Panc1 (cell line): Measurements from ENCODE around the gene ARPP19. TPM values are rescaled to one million over a fixed set of nuclear protein-coding genes. Genes with fewer than 3 reads are reported as not detected.

Source experiments
- ATAC-seq: fragments of 200-7000 bp; cut with Tn5 transposase; 2 replicates; pipeline ENCODE4 v1.9.1; 2020; ENCODE audit warnings: mild to moderate bottlenecking, moderate library complexity
- BruUV-seq: library from RNA; stranded (reverse); fragments of 400-500 nt; replicated peaks from 2 replicates; lab custom pipeline; 2021; lab: Mats Ljungman, UMichigan
- CTCF ChIA-PET: fragments of 300-600 bp; sonication (Branson Sonifier 250); formaldehyde crosslinking; loops from one replicate; lab custom pipeline; 2022; ENCODE audit warnings: antibody characterized with exemption; lab: Charles Lee
- POLR2A ChIA-PET: fragments of 300-600 bp; sonication (Branson Sonifier 250); formaldehyde crosslinking; loops from one replicate; lab custom pipeline; 2022; ENCODE audit warnings: antibody characterized with exemption; lab: Charles Lee
- DNase-seq: peaks from one replicate; pipeline ENCODE4 v3.0.0-alpha.2; 2010; ENCODE audit warnings: low read depth, low spot score
- H3K27ac ChIP-seq: 2 replicates; pipeline ENCODE4 v1.5.1; 2011; ENCODE audit warnings: mild to moderate bottlenecking, low read length, inconsistent platforms
- H3K27me3 ChIP-seq: fragments of 200-500 bp; sonication (Bioruptor generic); 2 replicates; pipeline ENCODE4 v1.6.0; 2014; ENCODE audit warnings: low read length, inconsistent platforms; ENCODE audit not compliant: control insufficient read depth, insufficient read depth
- H3K36me3 ChIP-seq: fragments of 200-500 bp; sonication (Bioruptor generic); 2 replicates; pipeline ENCODE4 v1.5.1; 2014; ENCODE audit warnings: inconsistent platforms, mild to moderate bottlenecking, low read length, moderate library complexity; ENCODE audit not compliant: control insufficient read depth, insufficient read depth
- H3K4me1 ChIP-seq: 2 replicates; pipeline ENCODE4 v1.5.1; 2011; ENCODE audit warnings: inconsistent platforms, mild to moderate bottlenecking, low read length, moderate library complexity; ENCODE audit not compliant: control insufficient read depth, insufficient read depth
- H3K4me3 ChIP-seq, 2 experiments: 2 replicates each; pipeline ENCODE4 v1.5.1; 2011 to 2012; ENCODE audit warnings: low read depth in 2 of 2, low read length in 2 of 2, mild to moderate bottlenecking in 2 of 2, inconsistent platforms in 1 of 2, moderate library complexity in 1 of 2
- H3K9me3 ChIP-seq: fragments of 200-500 bp; sonication (Bioruptor generic); 2 replicates; pipeline ENCODE4 v1.5.1; 2014; ENCODE audit warnings: low read depth, mild to moderate bottlenecking, inconsistent platforms, low read length, moderate library complexity; ENCODE audit not compliant: control insufficient read depth, insufficient read depth
- POLR2AphosphoS5 ChIP-seq: IDR thresholded peaks from 2 replicates; pipeline ENCODE4 v1.6.1; 2012; ENCODE audit warnings: mild to moderate bottlenecking, low read depth, low read length, moderate library complexity
- SIN3A ChIP-seq: IDR thresholded peaks from 2 replicates; pipeline ENCODE4 v1.6.1; 2012; ENCODE audit warnings: low read depth, mild to moderate bottlenecking, low read length, moderate library complexity, borderline replicate concordance; ENCODE audit not compliant: insufficient read depth
- TCF7L2 ChIP-seq: IDR thresholded peaks from 2 replicates; pipeline ENCODE4 v1.6.1; 2011; ENCODE audit warnings: mild to moderate bottlenecking, low read depth, low read length, inconsistent platforms
- in situ Hi-C: cut with HindIII; loops from 2 replicates; pipeline ENCODE4 v1.10.0; 2016; ENCODE audit warnings: low sequenced_read_pairs, low pct_unique_long_range_greater_than_20kb
- intact Hi-C: fragments of 100-400 bp; cut with micrococcal nuclease; formaldehyde crosslinking; loops from one replicate; pipeline ENCODE4 v1.10.0; 2022; ENCODE audit not compliant: unreplicated experiment
- total RNA-seq: library from RNA; stranded (reverse); gene quantifications from one replicate; pipeline ENCODE4 v1.2.1, GENCODE V29; 2021; ENCODE audit not compliant: unreplicated experiment
- TF ChIP-seq, protein P1 (sequence below), 2 experiments: IDR thresholded peaks; 2 replicates each; pipeline ENCODE4 v1.6.1; 2011 to 2012; ENCODE audit warnings: low read depth in 2 of 2, control low read depth in 1 of 2, low read length in 1 of 2, mild to moderate bottlenecking in 1 of 2, moderate library complexity in 1 of 2; ENCODE audit not compliant: insufficient read depth in 1 of 2
- TF ChIP-seq, protein P2 (sequence below): fragments of 450-650 bp; IDR thresholded peaks from 2 replicates; pipeline ENCODE4 v1.5.1; 2017; ENCODE audit warnings: mild to moderate bottlenecking

ARPP19 gene
- total RNA-seq, 1 experiment from 2014 or later = 153 TPM

DNA sequence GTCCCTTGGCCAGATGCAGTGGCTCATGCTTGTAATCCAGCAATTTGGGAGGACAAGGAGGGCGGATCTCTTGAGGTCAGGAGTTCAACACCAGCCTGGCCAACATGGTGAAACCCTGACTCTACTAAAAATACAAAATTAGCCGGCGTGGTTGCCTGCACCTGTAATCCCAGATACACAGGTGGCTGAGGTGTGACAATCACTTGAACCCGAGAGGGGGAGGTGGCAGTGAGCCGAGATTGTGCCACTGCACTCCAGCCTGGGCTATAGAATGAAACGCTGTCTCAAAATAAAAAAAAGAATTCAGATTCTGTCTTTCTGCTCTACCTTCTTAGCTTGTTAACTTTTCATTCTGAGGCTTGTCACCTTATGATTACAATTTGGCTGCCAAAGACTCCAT, 62.3 kb downstream of the ARPP19 start:
- no peak for DNase-seq
- no peak overlapping the region for H3K27ac ChIP-seq
- TF ChIP-seq POLR2AphosphoS5 = no peak
- TF ChIP-seq, protein P1, sequence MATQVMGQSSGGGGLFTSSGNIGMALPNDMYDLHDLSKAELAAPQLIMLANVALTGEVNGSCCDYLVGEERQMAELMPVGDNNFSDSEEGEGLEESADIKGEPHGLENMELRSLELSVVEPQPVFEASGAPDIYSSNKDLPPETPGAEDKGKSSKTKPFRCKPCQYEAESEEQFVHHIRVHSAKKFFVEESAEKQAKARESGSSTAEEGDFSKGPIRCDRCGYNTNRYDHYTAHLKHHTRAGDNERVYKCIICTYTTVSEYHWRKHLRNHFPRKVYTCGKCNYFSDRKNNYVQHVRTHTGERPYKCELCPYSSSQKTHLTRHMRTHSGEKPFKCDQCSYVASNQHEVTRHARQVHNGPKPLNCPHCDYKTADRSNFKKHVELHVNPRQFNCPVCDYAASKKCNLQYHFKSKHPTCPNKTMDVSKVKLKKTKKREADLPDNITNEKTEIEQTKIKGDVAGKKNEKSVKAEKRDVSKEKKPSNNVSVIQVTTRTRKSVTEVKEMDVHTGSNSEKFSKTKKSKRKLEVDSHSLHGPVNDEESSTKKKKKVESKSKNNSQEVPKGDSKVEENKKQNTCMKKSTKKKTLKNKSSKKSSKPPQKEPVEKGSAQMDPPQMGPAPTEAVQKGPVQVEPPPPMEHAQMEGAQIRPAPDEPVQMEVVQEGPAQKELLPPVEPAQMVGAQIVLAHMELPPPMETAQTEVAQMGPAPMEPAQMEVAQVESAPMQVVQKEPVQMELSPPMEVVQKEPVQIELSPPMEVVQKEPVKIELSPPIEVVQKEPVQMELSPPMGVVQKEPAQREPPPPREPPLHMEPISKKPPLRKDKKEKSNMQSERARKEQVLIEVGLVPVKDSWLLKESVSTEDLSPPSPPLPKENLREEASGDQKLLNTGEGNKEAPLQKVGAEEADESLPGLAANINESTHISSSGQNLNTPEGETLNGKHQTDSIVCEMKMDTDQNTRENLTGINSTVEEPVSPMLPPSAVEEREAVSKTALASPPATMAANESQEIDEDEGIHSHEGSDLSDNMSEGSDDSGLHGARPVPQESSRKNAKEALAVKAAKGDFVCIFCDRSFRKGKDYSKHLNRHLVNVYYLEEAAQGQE (IDR thresholded peaks at IDR 0.05; ENCODE audit: insufficient read depth in 1 of 2, low read depth in 2 of 2, low read length in 1 of 2) = no peak
- TF ChIP-seq TCF7L2 = no peak
- TF ChIP-seq, protein P2, sequence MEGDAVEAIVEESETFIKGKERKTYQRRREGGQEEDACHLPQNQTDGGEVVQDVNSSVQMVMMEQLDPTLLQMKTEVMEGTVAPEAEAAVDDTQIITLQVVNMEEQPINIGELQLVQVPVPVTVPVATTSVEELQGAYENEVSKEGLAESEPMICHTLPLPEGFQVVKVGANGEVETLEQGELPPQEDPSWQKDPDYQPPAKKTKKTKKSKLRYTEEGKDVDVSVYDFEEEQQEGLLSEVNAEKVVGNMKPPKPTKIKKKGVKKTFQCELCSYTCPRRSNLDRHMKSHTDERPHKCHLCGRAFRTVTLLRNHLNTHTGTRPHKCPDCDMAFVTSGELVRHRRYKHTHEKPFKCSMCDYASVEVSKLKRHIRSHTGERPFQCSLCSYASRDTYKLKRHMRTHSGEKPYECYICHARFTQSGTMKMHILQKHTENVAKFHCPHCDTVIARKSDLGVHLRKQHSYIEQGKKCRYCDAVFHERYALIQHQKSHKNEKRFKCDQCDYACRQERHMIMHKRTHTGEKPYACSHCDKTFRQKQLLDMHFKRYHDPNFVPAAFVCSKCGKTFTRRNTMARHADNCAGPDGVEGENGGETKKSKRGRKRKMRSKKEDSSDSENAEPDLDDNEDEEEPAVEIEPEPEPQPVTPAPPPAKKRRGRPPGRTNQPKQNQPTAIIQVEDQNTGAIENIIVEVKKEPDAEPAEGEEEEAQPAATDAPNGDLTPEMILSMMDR = no peak
- TF ChIP-seq SIN3A = no peak
- H3K4me3 ChIP-seq = no peak overlapping the region
- intact Hi-C loops = no loop called here
- no peaks in the 10 kb centered on the region for H3K9me3 ChIP-seq
- no TSS peak for BruUV-seq
- H3K36me3 ChIP-seq = no peaks in the 10 kb centered on the region
- H3K4me1 ChIP-seq = no peaks in the 10 kb centered on the region; the same call in 1 of the 2 replicates
- no peak for ATAC-seq
- CTCF ChIA-PET = no interaction called here
- no peaks in the 10 kb centered on the region for H3K27me3 ChIP-seq
- in situ Hi-C loops = no loop called here
- POLR2A ChIA-PET = interaction anchor here (0.6 kb wide), 2 partner anchors 42 to 215 kb away, joined by 4 to 18 read pairs; no protein-coding TSS in a partner anchor

DNA sequence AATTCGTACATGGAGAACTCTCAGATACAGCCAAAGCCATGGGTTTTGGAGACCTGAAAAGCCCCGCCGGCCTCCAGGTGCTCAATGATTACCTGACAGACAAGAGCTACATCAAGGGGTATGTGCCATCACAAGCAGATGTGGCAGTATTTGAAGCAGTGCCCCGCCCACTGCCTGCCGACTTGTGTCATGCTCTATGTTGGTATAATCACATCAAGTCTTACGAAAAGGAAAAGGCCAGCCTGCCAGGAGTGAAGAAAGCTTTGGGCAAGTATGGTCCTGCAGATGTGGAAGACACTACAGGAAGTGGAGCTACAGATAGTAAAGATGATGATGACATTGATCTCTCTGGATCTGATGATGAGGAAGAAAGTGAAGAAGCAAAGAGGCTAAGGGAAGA, 63.7 kb downstream of the ARPP19 start:
- intact Hi-C loops (no loop called here), in situ Hi-C loops (no loop called here)
- H3K36me3 ChIP-seq = no peaks in the 10 kb centered on the region
- no peaks in the 10 kb centered on the region for H3K27me3 ChIP-seq
- TF ChIP-seq, protein P2 = no peak
- TF ChIP-seq TCF7L2 (no peak), SIN3A (no peak)
- no peak for DNase-seq
- ChIA-PET CTCF (interaction anchor here (0.6 kb wide), 1 partner anchor 902 kb away, joined by 4 read pairs; no protein-coding TSS in a partner anchor), POLR2A (no interaction called here)
- no peak for ATAC-seq
- no TSS peak for BruUV-seq
- no peak overlapping the region for H3K27ac ChIP-seq
- no peaks in the 10 kb centered on the region for H3K4me1 ChIP-seq
- no peaks in the 10 kb centered on the region for H3K9me3 ChIP-seq
- no peak overlapping the region for H3K4me3 ChIP-seq
